Brain microvascular endothelial cell (primary cell): ENCODE results near the gene TAF8.

Experiments used
- DNase-seq: peaks from one replicate; pipeline ENCODE4 v3.0.0-alpha.2; 2020
- H3K27ac ChIP-seq: fragments of 250-450 bp; sonication (Bioruptor Pico); 2 replicates; pipeline ENCODE4 v1.5.1; 2020; ENCODE audit warnings: mild to moderate bottlenecking, moderate library complexity
- H3K27me3 ChIP-seq: fragments of 250-450 bp; sonication (Bioruptor Pico); replicated peaks from 2 replicates; pipeline ENCODE4 v1.5.1; 2020; ENCODE audit warnings: mild to moderate bottlenecking
- H3K36me3 ChIP-seq: fragments of 250-450 bp; sonication (Bioruptor Pico); replicated peaks from 2 replicates; pipeline ENCODE4 v1.5.1; 2020; ENCODE audit warnings: mild to moderate bottlenecking
- H3K4me3 ChIP-seq: 2 replicates; pipeline ENCODE4 v1.5.1; 2011; ENCODE audit warnings: low read depth, mild to moderate bottlenecking, control low read depth, low read length, moderate library complexity
- in situ Hi-C: cut with HindIII; loops from 2 replicates; pipeline ENCODE4 v1.10.0; 2017; ENCODE audit warnings: low sequenced_read_pairs, low pct_ligation_motif_present
- TF ChIP-seq, protein P1 (sequence below): IDR thresholded peaks from 2 replicates; pipeline ENCODE4 v1.5.1; 2011; ENCODE audit warnings: low read depth, mild to moderate bottlenecking, moderate library complexity, low read length, control low read depth, inconsistent platforms; ENCODE audit errors: missing control alignments

Gene TAF8

DNA sequence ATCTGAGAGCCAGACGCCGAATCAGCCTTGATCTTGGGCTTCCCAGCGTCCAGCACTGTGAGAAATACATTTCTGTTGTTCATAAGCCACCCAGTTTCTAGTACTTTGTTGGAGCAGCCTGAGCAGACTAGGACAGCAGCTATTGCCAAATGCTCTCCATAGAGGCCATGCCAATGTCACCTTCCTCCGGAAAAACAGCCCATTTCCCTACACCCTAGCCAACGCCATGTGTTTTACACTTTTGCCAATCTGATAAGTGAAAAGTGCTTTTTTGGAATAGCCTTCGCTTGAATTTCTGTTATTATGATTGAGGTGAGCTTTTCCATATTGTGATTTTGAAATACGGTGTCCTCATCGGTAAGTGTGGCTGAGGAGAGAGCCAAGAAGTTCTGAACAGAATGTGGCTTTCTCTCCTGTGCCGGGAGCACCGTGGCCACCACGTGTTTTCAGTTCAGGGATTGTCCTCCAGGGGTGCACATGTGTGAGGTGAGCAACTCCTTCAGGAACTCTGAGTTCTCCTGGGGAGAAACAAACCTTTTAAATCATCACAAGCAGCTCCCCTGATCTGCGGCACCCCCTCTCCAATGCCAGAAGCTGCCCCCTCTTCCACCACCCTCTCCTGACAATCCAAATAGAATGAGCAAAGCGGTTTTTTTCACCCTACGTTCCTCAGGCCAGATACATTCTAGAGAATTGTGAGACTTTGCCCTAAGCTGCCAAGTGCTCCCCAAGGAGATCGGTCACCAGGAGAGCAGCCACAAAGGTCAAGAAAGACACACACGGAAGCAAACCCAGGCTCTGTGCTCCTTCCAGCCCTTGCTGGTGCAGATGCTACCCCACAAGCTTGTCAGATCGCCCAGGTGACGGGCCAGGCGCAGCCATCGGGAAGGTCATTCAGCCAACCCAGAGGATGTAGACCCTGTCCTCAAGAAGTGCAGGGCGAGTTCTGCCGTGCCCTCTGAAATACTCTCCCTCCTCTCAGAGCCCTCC lies 36.0 kb downstream of the TAF8 start:
- H3K4me3 ChIP-seq, result no peak overlapping the region
- no peak for DNase-seq
- no peak overlapping the region for H3K27ac ChIP-seq
- H3K27me3 ChIP-seq, result no peaks in the 10 kb centered on the region
- TF ChIP-seq, protein P1, sequence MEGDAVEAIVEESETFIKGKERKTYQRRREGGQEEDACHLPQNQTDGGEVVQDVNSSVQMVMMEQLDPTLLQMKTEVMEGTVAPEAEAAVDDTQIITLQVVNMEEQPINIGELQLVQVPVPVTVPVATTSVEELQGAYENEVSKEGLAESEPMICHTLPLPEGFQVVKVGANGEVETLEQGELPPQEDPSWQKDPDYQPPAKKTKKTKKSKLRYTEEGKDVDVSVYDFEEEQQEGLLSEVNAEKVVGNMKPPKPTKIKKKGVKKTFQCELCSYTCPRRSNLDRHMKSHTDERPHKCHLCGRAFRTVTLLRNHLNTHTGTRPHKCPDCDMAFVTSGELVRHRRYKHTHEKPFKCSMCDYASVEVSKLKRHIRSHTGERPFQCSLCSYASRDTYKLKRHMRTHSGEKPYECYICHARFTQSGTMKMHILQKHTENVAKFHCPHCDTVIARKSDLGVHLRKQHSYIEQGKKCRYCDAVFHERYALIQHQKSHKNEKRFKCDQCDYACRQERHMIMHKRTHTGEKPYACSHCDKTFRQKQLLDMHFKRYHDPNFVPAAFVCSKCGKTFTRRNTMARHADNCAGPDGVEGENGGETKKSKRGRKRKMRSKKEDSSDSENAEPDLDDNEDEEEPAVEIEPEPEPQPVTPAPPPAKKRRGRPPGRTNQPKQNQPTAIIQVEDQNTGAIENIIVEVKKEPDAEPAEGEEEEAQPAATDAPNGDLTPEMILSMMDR, result peak; percentile 50
- peaks cover 2% of the 10 kb centered on the region for H3K36me3 ChIP-seq
- in situ Hi-C loops, result no loop called here

DNA sequence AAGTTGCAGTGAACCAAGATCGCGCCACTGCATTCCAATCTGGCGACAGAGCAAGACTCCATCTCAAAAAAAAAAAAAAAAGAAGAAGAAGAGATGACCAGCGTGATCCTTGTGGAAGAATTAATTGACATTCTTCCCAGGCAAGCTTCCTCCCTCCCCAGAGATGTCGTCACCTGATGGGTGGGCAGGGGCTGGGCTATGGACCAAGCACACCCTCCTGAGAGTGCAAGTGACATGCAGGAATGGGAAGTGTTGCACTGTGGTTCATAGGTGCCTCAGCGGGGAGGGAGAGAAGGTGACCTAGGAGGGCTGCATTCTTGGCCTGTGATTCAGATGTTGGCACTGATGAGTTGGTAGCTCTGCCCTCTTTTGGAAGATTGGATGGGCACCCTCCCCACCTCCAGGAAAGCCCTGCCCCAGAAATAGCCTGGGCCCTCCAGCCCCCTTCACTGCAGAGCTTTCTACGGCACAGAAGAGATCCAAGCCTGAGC lies 37.8 kb downstream of the TAF8 start:
- Histone ChIP-seq H3K27me3 (no peaks in the 10 kb centered on the region), H3K27ac (no peak overlapping the region), H3K36me3 (no peaks in the 10 kb centered on the region), H3K4me3 (no peak overlapping the region)
- TF ChIP-seq, protein P1, result no peak
- in situ Hi-C loops, result no loop called here
- DNase-seq, result no peak

DNA sequence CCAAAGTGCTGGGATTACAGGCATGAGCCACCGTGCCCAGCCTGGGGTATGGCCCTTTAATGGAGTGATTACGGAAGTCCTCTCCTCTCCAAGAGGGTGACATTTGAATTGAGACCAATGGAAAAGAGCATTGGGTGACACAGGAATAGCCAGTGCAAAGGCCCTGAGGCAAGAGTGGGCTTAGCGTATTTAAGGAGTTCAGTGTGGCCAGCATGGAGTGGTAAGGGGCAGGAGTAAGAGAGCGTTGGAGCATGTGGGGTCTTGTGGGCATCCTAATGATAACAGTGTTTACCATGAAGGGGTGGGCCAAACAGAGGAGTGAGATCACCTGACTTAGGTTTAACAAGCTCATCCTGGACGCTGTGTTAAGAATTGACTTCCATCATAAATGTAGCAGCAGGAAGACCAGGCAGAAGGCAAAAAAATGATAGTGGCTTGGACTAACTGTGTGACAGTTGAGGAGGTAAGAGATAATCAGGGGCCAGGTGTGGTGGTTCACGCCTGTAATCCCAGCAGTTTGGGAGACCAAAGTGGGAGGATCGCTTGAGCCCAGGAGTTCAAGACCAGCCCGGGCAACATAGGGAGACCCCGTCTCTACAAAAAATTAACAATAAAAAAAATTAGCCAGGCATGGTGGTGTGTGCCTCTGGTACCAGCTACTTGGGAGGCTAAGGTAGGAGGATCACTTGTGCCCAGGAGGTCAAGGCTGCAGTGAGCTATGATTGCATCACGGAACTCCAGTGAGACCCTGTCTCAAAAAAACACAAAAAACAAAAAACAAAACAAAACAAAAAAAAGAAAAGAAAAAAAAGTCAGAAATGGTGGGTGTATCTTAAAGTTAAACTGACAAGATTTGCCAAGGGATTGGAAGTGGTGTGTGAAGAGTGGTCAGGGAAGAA lies 40.7 kb downstream of the TAF8 start:
- no peaks in the 10 kb centered on the region for H3K36me3 ChIP-seq
- no peak for DNase-seq
- in situ Hi-C loops, result no loop called here
- TF ChIP-seq, protein P1, result no peak
- H3K27me3 ChIP-seq, result no peaks in the 10 kb centered on the region
- H3K4me3 ChIP-seq, result no peak overlapping the region
- H3K27ac ChIP-seq, result no peak overlapping the region

DNA sequence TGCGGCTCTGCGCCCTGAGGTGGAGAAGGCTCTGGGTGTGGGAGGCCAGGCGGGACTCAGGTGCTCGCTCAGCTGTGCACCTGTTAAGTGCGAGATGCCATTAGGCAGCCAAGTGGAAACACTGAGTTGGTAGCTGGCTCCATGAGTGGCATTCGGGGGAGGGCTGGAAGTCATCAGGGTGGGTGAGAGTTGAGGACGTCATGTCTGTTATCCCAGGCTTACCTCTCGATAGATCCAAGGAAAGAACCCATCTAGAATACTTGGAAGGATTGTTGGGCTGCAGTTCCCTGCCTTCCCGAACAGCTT lies 41.3 kb downstream of the TAF8 start:
- H3K27me3 ChIP-seq, result no peaks in the 10 kb centered on the region
- no peak for DNase-seq
- no peaks in the 10 kb centered on the region for H3K36me3 ChIP-seq
- H3K4me3 ChIP-seq, result no peak overlapping the region
- in situ Hi-C loops, result no loop called here
- H3K27ac ChIP-seq, result no peak overlapping the region
- TF ChIP-seq, protein P1, result no peak

DNA sequence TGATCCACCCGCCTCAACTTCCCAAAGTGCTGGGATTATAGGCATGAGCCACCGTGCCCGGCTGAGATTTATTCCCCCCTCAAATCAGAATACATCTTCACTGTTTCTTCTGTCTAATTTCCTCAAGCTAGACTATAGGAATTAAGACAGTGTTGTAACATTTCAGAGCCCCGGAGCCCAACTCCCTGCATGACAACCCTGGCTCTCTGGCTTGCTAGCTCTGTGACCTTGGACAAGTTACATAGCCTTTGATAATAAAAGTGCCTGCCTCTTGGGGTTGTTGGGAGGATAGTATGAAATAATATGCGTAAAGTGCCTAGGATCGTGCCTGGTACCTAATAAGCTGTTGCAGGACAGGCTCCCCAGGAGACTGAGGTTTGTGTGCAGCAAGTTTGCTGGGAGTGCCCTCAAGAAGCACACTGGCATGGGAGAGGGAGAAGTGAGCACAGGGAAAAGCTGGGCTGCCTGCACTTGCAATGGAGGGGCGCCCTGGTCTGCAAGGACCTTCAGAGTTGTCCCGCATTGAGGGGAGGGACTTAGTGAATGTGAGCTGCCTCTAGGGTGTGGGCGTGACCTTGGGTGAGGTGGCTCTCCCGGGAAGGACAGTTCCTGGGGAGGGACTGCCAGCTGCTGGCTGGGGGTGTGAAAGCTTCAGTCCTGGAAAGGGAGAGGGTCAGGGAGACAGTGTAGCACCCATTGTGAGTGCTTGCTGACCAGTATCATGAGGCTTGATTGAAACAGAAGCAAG lies 43.4 kb downstream of the TAF8 start:
- TF ChIP-seq, protein P1, result no peak
- Histone ChIP-seq H3K27me3 (no peaks in the 10 kb centered on the region), H3K4me3 (no peak overlapping the region), H3K36me3 (no peaks in the 10 kb centered on the region), H3K27ac (no peak overlapping the region)
- DNase-seq, result no peak
- in situ Hi-C loops, result no loop called here
